Stimulated activated CD4-positive, alpha-beta T cell treated with anti-CD3 and anti-CD28 coated beads, Interleukin-15, amount 100 ng/mL, for 24 hours (primary cell): ENCODE measurements around the gene VWA8.
"Not testable (repeated sequence)": the region's sequence is repeated elsewhere in the genome, so short reads cannot be mapped to it uniquely, and the experiment has no call there.

Source experiments
- DNase-seq: peaks from one replicate; pipeline ENCODE4 v3.0.0-alpha.2; 2020

VWA8 gene

DNA sequence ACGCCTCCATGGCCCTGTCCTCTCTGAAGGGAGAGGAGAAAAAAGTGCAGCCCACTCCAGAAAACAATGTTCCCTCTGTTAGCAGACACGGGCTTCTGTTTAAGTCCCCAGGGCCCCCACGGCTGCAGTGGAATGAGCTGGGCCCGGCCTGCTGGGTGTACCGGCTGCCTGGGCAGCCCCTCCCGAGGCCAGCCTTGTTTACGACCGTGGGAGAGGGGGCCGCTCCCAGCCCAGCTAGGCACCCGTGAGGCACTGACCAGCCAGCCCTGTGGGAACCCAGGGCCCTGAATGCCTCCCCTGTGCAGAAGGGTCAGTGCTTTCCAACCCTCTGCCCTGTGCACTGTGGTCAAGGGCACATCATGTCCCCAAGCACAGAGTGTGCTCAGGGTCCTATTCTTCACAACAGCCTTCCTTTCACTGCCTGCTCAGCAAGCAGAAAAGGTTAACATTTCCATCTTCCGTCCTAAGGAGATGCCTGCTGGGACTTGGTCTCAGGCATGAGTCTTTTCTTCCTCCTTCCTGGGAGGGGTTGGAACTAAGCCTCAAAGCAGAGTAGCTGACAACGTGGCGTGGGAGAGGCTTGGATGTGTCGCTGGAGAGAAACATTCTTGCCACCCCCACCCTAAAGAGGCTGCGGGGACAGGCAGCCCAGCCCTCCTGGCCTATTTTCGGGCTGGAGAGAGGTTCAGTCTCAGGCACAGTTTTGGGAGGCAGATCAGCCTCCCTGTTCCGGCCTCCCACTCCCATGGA, 413.5 kb downstream of the VWA8 start:
- DNase-seq, result no peak

DNA sequence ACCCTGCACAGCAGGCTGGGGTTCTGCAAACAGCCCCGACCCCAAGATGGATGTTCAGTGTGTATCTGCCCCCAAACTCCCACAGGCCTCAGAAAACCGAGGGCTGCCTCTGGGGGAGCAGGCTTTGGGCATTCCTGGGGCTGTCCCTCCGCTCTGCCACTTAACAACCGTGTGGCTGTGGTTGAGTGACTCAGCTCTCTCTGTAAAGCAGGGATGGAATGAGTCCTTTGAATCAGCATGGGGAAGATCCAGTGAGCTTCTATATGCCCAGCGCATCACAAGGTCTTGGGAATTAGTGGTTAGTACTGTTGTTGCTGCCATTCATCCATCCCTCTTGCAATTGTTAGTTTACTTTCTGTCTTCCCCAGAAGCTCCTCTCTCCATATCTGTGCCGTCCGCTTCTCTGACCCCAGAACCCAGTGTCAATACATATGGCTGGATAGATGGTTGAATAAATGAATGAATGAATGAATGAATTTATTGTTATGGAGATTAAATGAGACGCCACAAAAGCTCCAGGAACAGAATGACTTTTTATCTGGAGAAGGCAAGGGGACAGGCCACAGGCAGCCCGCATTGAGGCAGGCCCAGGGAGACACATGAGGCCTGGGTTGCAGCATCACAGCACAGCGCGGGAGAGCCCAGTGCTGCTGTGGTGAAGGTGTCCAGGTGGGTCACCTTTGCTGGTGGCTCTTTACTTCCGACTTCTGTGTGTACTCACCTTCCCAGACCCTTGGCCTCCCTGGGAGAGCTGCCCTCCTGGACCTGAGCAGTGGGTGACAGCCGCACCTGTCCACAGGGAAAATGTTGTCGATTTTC, 414.3 kb downstream of the VWA8 start:
- DNase-seq, result peak; percentile 55

- DNase-seq, result no peak
Measured at GRCh38 chr13:41545432-41545707, 415.5 kb downstream of the VWA8 start.

DNA sequence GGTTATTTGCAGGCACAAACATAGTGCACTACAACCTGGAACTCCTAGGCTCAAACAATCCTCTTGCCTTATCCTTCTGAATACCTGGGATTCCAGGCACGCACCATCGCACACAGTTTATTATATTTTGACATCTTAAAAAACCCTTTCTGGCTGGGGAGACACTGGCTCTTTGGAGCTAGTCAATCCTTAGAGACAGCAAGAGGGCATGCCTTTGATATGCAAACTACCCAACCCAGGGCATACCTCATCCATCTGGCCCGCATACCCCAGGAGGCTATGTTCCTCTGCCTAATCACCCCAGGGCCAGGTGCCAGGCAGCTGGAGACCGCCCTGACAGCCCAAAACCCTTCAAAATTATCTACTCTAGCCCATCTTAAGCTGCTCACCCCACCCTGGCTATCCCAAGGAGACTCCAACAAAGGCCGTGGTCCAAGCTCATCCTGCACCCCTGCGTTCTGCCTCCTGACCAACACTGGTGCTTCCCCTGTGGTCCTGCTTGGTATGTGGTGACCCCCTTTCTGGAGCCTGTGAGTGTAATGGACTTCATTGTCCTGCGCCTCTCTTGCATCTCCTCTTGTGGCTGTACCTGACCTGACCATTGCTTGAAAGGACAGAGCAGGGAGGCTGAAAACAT, 417.1 kb downstream of the VWA8 start:
- DNase-seq, result no peak

DNA sequence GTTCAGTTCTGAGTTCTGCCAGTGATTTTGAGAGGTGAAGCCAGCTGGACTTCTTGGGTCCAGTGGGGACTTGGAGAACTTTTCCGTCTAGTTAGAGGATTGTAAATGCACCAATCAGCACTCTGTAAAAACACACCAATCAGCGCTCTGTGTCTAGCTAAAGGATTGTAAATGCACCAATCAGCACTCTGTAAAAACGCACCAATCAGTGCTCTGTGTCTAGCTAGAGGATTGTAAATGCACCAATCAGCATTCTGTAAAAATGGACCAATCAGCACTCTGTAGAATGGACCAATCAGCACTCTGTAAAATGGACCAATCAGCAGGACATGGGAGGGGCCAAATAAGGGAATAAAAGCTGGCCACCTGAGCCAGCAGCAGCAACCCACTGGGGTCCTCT, 418.1 kb downstream of the VWA8 start:
- not testable (repeated sequence) for DNase-seq

DNA sequence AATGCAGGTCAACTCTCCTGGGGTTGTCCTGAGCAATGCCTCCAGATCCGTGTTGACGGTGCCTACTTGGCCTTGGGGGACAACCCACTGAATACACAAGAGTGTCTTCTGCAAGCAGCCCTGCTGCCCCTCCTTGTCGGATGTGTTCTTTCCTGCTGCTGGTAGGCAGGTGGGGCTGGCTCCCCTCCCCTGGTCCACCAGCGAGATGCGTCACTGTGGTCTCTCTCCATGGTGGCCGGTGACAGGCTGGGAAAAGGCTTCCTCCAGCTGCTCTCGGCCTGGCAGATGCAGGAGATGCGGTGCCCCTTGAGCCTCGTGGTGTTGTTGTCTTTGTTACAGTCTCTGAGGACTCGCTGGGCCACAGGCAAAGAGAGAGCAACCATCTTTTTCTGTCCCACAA, 418.6 kb downstream of the VWA8 start:
- no peak for DNase-seq

DNA sequence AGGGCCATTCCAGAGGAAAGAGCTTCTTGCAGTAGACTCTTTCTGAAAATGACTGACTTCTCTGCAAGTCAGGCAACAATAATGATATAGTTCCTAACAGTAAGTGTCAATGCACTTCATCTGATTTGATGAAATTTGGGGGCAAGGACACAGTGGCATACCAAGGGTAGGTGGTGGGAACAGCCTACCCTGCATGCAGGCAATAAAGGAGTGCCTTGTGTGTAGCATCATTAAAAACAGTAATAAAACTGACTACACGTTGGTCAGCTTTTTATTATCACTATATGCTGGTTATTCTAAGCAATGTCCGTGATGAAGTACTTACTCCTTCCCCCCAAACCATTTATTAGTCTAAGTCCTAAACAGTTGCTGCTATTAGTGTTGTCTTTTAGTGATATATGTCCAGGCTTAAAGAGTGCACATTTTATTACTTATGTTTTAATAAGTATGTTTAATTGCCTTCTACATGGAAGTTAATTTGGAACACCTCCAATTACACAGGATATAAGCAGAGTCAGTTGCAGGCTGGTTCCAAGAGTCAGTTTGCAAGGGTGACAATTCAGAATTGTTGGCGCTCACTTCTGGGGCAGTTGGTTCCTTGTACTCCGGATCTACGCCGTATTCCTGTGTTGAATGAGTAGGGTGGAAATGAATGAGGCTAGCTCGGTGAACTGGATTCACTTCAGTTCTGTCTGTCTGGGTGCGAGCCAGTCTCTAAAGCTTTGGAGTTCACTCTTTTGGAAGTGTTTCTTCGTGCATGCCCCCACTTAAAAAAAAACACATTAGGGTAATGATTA, 419.6 kb downstream of the VWA8 start:
- DNase-seq, result no peak

- DNase-seq, result not testable (repeated sequence)
Measured at GRCh38 chr13:41540240-41540639, 420.7 kb downstream of the VWA8 start.

DNA sequence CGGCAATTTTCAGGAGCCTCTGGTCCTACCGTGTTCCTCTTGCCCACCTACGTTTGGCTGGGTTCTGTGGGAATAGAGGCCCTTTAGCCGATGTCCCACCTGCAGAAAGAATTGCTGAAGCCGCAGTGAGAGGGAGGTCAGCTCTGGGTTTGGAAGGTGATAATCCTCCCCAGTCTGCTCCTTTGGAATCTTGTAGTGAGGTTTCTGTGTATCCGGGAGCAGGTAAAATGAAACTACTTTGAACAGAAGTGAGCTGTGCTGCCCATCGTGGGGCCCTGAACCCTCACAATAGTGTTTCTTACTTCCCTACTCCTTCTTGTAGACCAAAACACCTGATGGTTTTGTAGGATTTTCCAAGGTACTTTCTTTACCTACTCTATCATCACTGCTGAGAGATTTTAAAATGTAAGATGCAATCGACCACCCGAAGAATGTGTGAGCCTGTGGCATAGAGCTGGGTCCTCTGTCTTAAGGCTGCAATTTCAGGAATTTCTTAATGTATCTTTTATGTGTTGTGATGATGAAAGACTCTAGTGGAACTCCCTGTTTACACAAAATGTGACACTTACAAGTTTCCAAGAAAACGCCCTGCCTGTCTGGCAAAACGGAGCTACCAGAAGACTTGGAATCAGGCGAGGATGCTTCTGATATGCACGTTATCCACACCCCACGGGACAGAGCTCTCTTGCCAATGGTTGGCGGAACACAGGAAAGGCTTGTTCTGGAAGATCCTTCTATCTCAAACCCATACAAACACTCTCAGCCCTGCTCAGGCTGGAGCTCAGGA, 427.4 kb downstream of the VWA8 start:
- DNase-seq, result no peak

DNA sequence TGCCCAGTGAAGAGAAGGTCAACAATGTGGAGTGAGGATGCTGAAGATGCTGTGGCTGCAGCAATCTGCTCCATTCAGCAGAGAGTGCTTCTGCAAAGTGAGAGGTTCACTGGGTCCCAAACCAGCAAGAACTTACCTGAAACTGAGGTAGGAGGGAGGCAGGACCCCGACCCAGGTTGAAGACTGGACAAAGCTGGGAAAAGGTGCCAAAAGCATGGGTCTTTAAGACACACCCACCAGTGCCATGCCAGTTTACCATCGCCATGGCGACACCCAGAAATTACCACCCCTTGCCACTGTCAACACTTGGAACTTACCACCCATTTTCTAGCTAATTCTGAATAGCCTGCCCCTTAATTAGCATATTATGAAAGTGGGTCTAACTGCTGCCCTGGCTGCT, 432.9 kb downstream of the VWA8 start:
- no peak for DNase-seq

DNA sequence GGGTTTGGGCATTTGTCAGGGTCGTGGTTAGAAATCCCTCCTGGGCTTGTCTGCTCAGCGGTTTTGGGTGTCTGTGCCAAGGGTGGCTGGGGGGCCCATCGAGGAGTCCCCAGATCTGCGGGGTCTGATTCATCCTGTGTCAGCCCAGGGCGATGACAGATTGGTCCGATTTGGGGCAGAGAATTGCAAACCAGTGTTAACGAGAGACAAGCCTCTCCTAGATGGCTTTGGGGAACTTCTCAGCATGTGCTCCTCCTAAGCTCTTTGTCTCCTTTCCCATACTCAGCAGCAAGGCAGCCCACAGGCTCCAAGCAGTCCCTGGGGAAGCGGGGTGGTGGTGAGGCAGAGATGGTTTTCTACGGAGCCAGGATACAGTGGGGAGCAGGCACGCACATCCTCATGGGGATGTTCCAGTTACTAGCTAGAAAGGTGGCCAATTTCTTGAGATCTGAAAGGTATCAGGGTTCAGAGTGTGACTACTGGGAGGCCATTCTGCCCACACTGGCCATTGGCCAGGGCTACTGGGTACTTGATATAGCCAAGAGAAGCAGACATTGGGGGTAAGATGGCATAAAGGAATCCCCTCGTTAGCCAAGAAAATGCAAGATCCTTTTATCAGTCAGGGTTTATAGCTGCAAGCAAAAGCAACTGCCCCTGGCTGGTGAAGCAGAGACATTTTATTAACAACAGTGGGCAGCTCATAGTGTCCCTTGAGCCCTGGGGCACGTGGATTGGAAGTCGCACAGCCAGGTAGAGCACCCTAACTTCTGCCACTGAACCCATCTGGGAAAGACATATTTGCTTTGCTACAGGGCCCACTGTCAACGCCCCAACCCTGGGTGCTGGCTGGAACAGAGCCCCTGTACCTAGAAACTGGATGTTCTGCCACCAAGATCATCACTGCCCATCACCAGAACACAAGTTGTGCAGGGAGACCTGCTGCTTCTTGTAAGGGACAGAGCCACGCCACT, 440.0 kb downstream of the VWA8 start:
- no peak for DNase-seq

DNA sequence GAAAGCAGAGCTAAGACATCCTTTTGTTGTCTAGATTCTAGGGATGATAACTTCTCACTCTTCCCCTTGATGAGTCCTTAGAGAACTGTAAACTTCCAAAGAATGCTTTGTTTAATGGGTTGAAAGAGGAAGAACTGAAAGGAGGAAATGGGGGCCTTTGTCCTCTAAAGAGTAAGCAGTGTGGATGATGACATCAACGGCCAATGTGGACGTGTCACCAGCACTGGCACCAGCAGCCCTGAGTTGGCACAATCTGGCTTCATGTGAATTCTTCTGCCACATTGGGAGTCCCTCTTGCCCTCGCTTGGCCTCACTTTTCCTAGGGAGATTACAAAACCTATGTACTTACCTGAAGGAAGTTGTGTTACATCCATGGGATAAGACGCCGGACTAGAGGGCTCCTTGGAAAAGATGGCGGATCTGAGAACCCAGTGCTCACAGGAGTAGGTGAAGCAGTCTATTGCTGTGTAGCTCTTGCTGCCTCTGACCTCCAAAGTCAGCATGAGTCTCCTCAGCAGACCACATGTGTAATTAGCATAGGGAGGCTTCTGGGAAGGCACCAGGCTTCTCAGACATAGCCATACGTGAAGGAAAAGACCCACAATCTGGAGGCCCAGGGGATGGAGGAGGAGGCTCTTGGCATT, 440.8 kb downstream of the VWA8 start:
- DNase-seq, result no peak
